ENCODE measurements around the gene SUMF1.
"Not testable (repeated sequence)": the region's sequence is repeated elsewhere in the genome, so short reads cannot be mapped to it uniquely, and the experiment has no call there.

The SUMF1 gene

GRCh38 chr3:4332574-4332973 is 134.5 kb downstream of the SUMF1 start:
- no peak for DNase-seq

GRCh38 chr3:4332111-4332510 is 135.0 kb downstream of the SUMF1 start:
- DNase-seq = no peak

GRCh38 chr3:4329806-4330205 is 137.3 kb downstream of the SUMF1 start:
- not testable (repeated sequence) for DNase-seq

- DNase-seq = no peak
Observed at GRCh38 chr3:4326868-4327267, 140.2 kb downstream of the SUMF1 start.

GRCh38 chr3:4323246-4324027 is 143.6 kb downstream of the SUMF1 start:
- DNase-seq = no peak

GRCh38 chr3:4322635-4323034 is 144.4 kb downstream of the SUMF1 start:
- no peak for DNase-seq

- DNase-seq = no peak
Observed at GRCh38 chr3:4321732-4322131, 145.3 kb downstream of the SUMF1 start.

GRCh38 chr3:4320096-4320911 is 146.8 kb downstream of the SUMF1 start:
- no peak for DNase-seq

GRCh38 chr3:4314688-4315087 is 152.4 kb downstream of the SUMF1 start:
- no peak for DNase-seq

GRCh38 chr3:4313606-4314293 is 153.3 kb downstream of the SUMF1 start:
- no peak for DNase-seq

GRCh38 chr3:4311496-4311895 is 155.6 kb downstream of the SUMF1 start:
- DNase-seq = no peak

Data from activated CD4-positive, alpha-beta T cell treated with anti-CD3 and anti-CD28 coated beads, Interleukin-2, Interleukin-6, amounts not matched to agents 100 ng/mL and 50 ng/mL, durations not matched to agents 16 hours and 8 hours (primary cell).